Smooth muscle cell of the brain vasculature (primary cell): ENCODE data around the gene HK1.
"Not testable (repeated sequence)": the region's sequence is repeated elsewhere in the genome, so short reads cannot be mapped to it uniquely, and the experiment has no call there.

Experiments used
- DNase-seq: peaks from one replicate; pipeline ENCODE4 v3.0.0-alpha.2; 2012; ENCODE audit warnings: low read depth, low spot score

Gene HK1

GRCh38 chr10:69327463-69328379, 49.4 kb downstream of the HK1 start:
- DNase-seq: no peak

GRCh38 chr10:69328380-69328735, 50.1 kb downstream of the HK1 start:
- no peak for DNase-seq

GRCh38 chr10:69328888-69329287, 50.6 kb downstream of the HK1 start:
- DNase-seq: not testable (repeated sequence)

GRCh38 chr10:69329721-69330178, 51.5 kb downstream of the HK1 start:
- DNase-seq: no peak

DNA sequence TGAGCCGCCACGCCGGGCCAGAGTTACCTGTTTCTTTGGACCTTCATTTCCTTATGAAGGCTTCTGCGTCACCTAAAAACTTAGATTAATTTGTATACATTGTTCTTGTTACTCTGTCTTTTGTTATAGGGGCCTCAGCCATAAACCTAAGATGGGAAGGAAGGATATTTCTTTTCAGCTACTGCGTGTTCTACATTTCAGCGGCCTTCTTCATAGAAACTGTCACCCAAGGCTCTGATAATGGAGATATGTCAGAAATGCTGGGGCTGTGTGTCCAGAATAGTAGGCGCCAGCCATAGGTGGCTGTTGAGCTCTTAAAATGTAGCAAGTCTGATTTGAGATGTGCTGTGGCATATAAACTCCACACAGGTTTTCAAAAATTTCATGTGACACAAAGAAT, 52.9 kb downstream of the HK1 start:
- DNase-seq: no peak

GRCh38 chr10:69332278-69333010, 54.1 kb downstream of the HK1 start:
- DNase-seq: no peak

DNA sequence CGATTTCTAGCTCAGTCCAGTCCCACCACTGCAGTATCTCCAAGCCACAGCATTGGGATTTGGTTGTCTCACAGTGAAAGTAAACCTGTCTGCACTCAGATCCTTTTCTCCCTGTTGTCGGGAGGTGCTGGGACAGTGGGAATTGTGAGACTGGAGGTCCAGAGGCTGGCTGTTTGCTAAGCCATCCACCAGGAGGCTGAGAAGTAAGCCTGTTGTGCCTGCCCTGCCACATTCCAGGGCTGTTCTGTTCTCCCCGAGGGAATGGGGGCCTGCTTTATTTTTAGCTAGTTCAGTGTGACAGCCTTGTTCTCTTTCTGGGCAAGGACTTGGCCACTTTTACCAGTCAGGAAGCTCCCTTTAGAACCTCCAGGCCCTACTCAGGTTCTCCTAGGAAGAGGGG, 54.9 kb downstream of the HK1 start:
- no peak for DNase-seq

DNA sequence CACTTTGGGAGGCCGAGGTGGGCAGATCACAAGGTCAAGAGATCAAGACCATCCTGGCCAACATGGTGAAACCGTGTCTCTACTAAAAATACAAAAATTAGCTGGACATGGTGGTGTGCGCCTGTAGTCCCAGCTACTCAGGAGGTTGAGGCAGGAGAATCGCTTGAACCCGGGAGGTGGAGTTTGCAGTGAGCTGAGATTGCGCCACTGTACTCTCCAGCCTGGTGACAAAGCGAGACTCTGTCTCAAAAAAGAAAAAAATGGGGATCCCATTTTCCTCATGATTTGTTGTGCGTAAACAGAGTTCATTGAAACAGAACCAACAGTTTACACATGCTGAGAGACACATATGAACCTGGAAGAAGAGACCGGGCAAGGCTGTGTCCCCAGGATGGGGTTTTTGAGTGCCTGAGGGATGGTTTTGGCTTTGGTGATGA, 55.6 kb downstream of the HK1 start:
- DNase-seq: not testable (repeated sequence)

- DNase-seq: no peak
These were observed 56.2 kb downstream of the HK1 start for GRCh38 chr10:69334302-69335062.

GRCh38 chr10:69335063-69335587, 56.8 kb downstream of the HK1 start:
- DNase-seq: peak; percentile 67

DNA sequence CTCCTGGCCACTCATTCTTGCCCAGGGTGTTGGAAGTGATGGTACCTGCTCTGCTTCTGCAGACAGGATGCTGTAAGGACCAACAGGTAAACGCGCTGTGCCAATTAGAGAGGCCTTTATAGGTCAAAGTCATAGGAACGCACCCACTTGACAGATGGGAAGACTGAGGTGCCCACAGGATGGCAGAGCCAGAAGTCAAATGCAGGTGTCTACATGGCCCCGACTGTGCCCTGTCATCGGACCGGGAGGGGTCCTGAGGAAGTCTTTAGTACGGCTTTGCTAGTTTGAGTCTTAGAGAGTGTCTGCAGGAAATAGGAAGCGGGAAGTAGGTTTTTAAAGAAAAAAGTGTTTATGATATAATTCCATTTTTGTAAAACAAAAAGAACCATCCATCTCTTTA, 57.3 kb downstream of the HK1 start:
- no peak for DNase-seq

- DNase-seq: no peak
These were observed 58.6 kb downstream of the HK1 start for GRCh38 chr10:69336952-69337295.

DNA sequence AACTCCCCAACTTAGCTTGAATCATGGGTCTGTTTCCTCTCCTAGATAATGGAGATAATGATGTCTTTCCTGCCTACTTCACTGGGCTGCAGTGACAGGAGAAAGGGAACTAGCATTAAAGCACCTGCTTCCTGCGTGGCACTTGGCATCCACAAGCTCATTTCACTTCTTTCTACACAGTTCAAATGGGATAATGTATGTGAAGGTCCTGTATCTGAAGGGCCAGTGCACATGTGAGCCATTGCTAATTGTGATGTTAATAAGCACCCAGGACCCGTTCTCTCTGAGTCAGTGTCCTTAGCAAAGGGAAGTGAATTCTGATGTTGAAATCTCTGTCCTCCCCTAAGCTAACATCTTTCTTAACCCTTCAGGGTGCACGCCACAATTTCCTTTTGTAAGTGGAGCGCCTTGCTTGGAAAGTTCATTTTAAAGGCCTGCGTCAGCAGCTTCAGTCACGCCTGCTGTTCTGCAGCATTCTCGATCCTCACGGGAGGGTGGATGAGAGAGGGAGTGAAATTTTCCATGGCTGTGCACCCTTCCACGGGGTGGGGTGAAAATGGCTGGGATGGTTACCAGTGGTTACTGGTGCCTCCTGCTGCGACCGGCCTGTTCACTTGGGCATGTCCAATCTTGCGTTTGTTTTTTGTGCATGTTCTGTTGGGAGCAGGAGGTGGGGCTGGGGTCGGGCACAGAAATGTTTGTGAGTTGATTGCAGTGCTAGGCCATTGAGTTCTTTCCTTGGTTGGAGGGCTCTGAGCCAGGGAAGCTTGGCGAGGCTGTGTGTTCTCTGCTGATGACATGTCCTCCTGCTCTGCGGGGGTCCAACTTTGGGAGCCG, 59.2 kb downstream of the HK1 start:
- peak; percentile 73 for DNase-seq

DNA sequence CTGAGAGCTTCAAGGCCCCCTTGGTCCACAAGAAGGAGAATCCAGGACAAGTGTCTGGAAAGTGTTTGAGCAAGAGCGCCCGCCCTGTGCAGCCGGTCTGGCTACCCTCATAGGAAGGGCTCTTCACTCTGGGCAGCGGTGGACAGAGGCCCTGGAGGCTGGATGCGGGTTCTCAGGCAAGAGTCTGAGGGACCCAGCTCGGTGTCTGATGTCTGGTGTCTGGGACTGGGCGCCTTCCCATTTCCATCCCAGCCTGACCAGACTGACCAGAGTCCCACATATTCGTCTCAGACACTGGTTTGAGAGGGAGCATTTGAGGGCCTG, 59.8 kb downstream of the HK1 start:
- DNase-seq: no peak

GRCh38 chr10:69338547-69339450, 60.5 kb downstream of the HK1 start:
- DNase-seq: no peak

DNA sequence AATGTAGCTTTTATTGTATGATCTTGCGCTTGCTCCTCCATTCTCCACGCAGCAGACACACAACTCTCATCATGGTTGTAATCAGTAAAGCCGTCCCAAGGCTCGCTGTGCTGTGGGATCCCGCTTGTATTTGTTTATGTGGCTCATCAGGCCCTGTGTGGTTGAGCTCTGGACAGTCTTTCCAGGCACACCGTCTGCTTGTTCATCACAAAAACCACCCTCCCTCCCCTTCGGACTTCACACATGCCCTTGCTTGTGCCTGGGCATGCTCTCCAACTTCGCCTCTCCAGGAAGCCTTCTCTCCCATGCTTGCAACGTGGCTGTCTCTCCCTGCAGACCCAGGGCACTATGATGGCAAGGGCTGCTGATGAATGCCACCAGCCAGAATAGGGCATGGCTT, 62.4 kb downstream of the HK1 start:
- DNase-seq: no peak

GRCh38 chr10:69343905-69344304, 65.6 kb downstream of the HK1 start:
- DNase-seq: no peak

DNA sequence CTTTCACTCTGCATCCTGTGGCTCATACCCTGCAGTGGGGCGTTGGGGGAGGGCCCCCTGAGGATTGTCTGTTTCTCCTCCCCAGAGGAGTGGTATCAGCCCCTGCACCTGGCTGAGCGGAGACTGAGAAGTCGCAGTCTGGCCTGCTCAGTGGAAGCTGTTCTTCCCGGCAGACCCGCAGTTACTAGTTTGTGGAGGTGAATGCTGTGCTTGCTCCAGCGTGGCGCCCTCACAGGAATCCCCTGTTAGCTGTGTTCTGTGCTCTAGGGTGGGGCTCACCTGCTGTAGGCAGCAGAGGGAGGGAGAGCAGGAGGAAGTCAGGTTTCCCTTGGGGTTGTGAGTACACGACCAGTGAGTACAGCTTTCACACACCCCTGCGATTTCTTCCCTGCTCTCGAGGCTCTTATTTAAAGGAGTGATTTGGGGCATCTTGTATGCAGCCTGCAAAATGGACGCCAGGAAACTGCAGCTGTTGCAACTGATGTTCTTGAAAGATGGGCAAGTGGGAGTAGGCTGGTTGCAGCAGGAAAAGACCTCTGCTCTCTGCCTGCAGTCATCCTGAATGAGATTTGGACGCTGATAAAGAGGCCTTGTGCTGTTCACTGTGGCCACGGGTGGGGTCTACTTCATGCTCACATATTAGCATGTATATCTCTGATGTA, 66.4 kb downstream of the HK1 start:
- DNase-seq: no peak

GRCh38 chr10:69345402-69345801, 67.1 kb downstream of the HK1 start:
- no peak for DNase-seq
